Brain microvascular endothelial cell (primary cell): Measurements from ENCODE around the gene ATP12A.

ENCODE experiments used
- DNase-seq: peaks from one replicate; pipeline ENCODE4 v3.0.0-alpha.2; 2020
- H3K27ac ChIP-seq: fragments of 250-450 bp; sonication (Bioruptor Pico); 2 replicates; pipeline ENCODE4 v1.5.1; 2020; ENCODE audit warnings: mild to moderate bottlenecking, moderate library complexity
- H3K27me3 ChIP-seq: fragments of 250-450 bp; sonication (Bioruptor Pico); replicated peaks from 2 replicates; pipeline ENCODE4 v1.5.1; 2020; ENCODE audit warnings: mild to moderate bottlenecking
- H3K36me3 ChIP-seq: fragments of 250-450 bp; sonication (Bioruptor Pico); replicated peaks from 2 replicates; pipeline ENCODE4 v1.5.1; 2020; ENCODE audit warnings: mild to moderate bottlenecking
- H3K4me3 ChIP-seq: 2 replicates; pipeline ENCODE4 v1.5.1; 2011; ENCODE audit warnings: low read depth, mild to moderate bottlenecking, control low read depth, low read length, moderate library complexity
- CTCF ChIP-seq: IDR thresholded peaks from 2 replicates; pipeline ENCODE4 v1.5.1; 2011; ENCODE audit warnings: low read depth, mild to moderate bottlenecking, moderate library complexity, low read length, control low read depth, inconsistent platforms; ENCODE audit errors: missing control alignments
- in situ Hi-C: cut with HindIII; loops from 2 replicates; pipeline ENCODE4 v1.10.0; 2017; ENCODE audit warnings: low sequenced_read_pairs, low pct_ligation_motif_present

ATP12A gene

GRCh38 chr13:24638096-24638495 is 42.1 kb upstream of the ATP12A start:
- Histone ChIP-seq H3K4me3 (no peak overlapping the region), H3K27ac (no peak overlapping the region), H3K27me3 (no peaks in the 10 kb centered on the region), H3K36me3 (no peaks in the 10 kb centered on the region)
- in situ Hi-C loops = no loop called here
- TF ChIP-seq CTCF = no peak
- DNase-seq = no peak

GRCh38 chr13:24640752-24641151 is 39.5 kb upstream of the ATP12A start:
- Histone ChIP-seq H3K27ac (no peak overlapping the region), H3K36me3 (no peaks in the 10 kb centered on the region), H3K4me3 (no peak overlapping the region), H3K27me3 (no peaks in the 10 kb centered on the region)
- no peak for TF ChIP-seq CTCF
- no peak for DNase-seq
- in situ Hi-C loops = no loop called here

GRCh38 chr13:24642219-24642618 is 38.0 kb upstream of the ATP12A start:
- H3K27ac ChIP-seq = no peak overlapping the region
- H3K27me3 ChIP-seq = no peaks in the 10 kb centered on the region
- H3K36me3 ChIP-seq = no peaks in the 10 kb centered on the region
- TF ChIP-seq CTCF = no peak
- in situ Hi-C loops = no loop called here
- DNase-seq = no peak
- no peak overlapping the region for H3K4me3 ChIP-seq

- Histone ChIP-seq H3K27ac (no peak overlapping the region), H3K4me3 (no peak overlapping the region), H3K36me3 (no peaks in the 10 kb centered on the region), H3K27me3 (no peaks in the 10 kb centered on the region)
- in situ Hi-C loops = no loop called here
- peak; percentile 61 for DNase-seq
- TF ChIP-seq CTCF = no peak
Observed at GRCh38 chr13:24644036-24644435, 36.2 kb upstream of the ATP12A start.

- no peak for TF ChIP-seq CTCF
- H3K27me3 ChIP-seq = no peaks in the 10 kb centered on the region
- no peak for DNase-seq
- H3K27ac ChIP-seq = no peak overlapping the region
- H3K36me3 ChIP-seq = no peaks in the 10 kb centered on the region
- no peak overlapping the region for H3K4me3 ChIP-seq
- in situ Hi-C loops = no loop called here
Observed at GRCh38 chr13:24648271-24648670, 31.9 kb upstream of the ATP12A start.

- in situ Hi-C loops = no loop called here
- no peak for DNase-seq
- Histone ChIP-seq H3K36me3 (no peaks in the 10 kb centered on the region), H3K4me3 (no peak overlapping the region), H3K27me3 (no peaks in the 10 kb centered on the region), H3K27ac (no peak overlapping the region)
- no peak for TF ChIP-seq CTCF
Observed at GRCh38 chr13:24648983-24649687, 31.1 kb upstream of the ATP12A start.
